IPS-18a (cell line): ENCODE data around the gene TMEM134.
A peak's percentile ranks its signal among the peaks of the same experiment; 100 is the strongest.

Experiments
- H3K27ac ChIP-seq: one replicate; pipeline ENCODE4 v1.5.1; 2013; ENCODE audit warnings: low read length
- H3K27me3 ChIP-seq: one replicate; pipeline ENCODE4 v1.6.1; 2013; ENCODE audit warnings: mild to moderate bottlenecking, low read length; ENCODE audit not compliant: control insufficient read depth, insufficient read depth
- H3K36me3 ChIP-seq: one replicate; pipeline ENCODE4 v1.6.1; 2013; ENCODE audit warnings: low read depth, low read length; ENCODE audit not compliant: control insufficient read depth
- H3K4me1 ChIP-seq: one replicate; pipeline ENCODE4 v1.6.1; 2013; ENCODE audit warnings: low read depth, low read length; ENCODE audit not compliant: control insufficient read depth
- H3K4me3 ChIP-seq: one replicate; pipeline ENCODE4 v1.5.1; 2013; ENCODE audit warnings: low read length
- H3K9ac ChIP-seq: one replicate; pipeline ENCODE4 v1.6.1; 2013; ENCODE audit warnings: mild to moderate bottlenecking, low read length, moderate library complexity
- H3K9me3 ChIP-seq: one replicate; pipeline ENCODE4 v1.6.1; 2013; ENCODE audit warnings: low read depth, low read length; ENCODE audit not compliant: control insufficient read depth

The TMEM134 gene

DNA sequence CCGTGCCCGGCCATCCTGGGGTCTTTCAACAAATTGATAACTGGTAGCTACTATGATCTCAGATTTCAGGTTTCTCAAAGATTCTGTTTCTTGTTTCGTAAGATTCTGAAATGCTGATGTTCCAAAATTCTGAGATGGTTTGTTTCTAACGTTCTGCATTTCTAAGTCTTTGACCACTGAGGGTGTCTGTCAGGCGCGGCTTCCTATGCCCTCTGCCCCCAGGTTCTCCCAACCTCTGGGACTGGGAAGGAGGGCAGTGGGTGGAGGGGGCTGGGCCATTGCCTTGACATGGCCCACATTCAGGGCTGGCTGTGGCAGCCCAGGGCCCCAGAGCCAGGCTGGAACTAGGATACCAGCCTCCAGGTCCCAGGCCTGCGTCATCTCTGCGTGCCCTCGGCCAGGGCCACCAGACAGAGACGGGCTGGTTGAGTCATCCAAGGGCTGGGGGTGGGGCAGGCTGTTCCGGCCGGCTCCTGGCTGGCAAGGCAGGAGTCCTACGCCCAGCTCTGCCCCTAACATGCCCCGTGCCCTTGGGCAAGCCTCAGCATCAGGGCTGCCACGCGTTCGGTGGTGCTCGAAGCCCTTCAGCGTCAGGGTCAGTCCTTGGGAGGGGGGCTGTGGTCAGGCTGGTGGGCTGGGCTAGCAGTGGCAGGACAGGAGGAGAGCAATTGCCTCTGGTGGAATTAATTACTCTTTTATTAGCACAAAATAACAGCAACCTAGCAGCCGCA, 5.2 kb downstream of the TMEM134 start:
- no peaks in the 10 kb centered on the region for H3K9me3 ChIP-seq
- no peak overlapping the region for H3K9ac ChIP-seq
- peak overlapping the region; percentile 86 for H3K4me3 ChIP-seq
- H3K27me3 ChIP-seq, result no peaks in the 10 kb centered on the region
- no peak overlapping the region for H3K27ac ChIP-seq
- no peaks in the 10 kb centered on the region for H3K36me3 ChIP-seq
- peaks cover 7% of the 10 kb centered on the region for H3K4me1 ChIP-seq

DNA sequence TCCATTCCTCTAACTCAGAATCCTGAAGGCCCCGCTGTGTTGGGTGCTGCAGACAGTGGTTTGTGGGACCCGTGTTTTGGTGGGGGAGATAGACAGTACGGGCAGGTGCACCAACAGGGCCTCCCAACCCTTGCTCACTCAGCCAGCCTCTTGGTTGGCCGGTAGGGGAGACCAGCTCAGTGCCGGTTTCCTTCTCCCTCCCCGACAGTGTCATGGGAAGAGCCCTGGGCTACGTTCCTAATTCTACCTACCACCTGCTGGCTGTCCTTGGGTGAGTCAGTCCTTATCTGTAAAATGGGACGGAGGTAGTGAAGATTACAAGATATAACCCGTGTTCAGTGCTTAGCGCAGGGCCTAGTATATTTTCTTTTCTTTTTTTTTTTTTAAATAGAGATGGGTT, 5.9 kb downstream of the TMEM134 start:
- Histone ChIP-seq H3K4me3 (no peak overlapping the region), H3K4me1 (peaks cover 7% of the 10 kb centered on the region), H3K27ac (no peak overlapping the region), H3K9ac (no peak overlapping the region), H3K36me3 (no peaks in the 10 kb centered on the region), H3K9me3 (no peaks in the 10 kb centered on the region), H3K27me3 (no peaks in the 10 kb centered on the region)

- Histone ChIP-seq H3K9ac (no peak overlapping the region), H3K27ac (no peak overlapping the region), H3K27me3 (no peaks in the 10 kb centered on the region), H3K36me3 (no peaks in the 10 kb centered on the region), H3K4me1 (no peaks in the 10 kb centered on the region), H3K9me3 (no peaks in the 10 kb centered on the region), H3K4me3 (no peak overlapping the region)
Observed at GRCh38 chr11:67458266-67458665, 10.8 kb downstream of the TMEM134 start.

DNA sequence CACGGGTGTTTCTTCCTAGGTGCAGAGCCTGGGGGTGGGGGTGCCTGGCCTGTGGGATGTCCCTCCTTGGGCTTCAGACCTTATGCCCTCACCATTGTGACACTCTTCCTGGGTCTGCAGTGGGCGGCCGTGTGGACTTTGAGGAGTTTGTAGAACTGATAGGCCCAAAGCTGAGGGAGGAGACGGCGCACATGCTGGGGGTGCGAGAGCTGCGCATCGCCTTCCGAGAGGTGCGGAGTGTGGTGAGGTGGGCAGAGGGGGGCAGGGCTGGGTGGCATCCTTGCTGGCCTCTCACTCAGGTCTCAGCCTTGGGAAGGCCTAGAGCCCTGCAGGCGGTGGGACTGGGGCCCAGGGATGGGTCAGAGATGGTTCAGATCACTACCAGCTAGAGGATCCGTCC, 11.6 kb downstream of the TMEM134 start:
- no peaks in the 10 kb centered on the region for H3K4me1 ChIP-seq
- no peaks in the 10 kb centered on the region for H3K36me3 ChIP-seq
- no peaks in the 10 kb centered on the region for H3K9me3 ChIP-seq
- H3K9ac ChIP-seq, result no peak overlapping the region
- H3K27me3 ChIP-seq, result no peaks in the 10 kb centered on the region
- H3K27ac ChIP-seq, result no peak overlapping the region
- no peak overlapping the region for H3K4me3 ChIP-seq

DNA sequence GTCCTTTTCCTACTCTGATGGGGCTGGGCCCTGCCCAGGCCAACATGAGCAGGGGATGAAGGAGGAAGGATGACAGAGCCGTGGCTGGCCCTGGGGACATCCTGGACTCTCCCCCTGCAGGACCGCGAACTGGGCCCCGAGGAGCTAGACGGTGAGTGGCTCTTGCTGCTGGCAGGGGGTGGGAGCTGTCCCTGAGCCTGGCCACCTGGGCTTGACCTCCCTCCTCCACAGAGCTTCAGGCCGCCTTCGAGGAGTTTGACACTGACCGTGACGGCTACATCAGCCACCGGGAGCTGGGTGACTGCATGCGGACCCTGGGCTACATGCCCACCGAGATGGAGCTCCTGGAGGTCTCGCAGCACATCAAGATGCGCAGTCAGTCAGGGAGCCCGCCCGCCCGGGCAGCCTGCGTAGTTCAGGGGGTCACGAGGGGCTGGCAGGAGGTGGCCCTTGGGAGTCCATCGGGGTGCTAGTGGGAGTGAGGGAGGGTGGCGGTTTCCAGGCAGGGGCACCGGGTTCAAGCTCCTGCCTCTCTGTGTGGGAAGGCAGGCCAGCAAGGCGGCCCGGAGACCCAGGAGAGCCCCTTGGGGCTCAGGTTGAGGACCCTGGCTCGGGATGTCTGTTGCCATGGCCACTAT, 12.9 kb downstream of the TMEM134 start:
- Histone ChIP-seq H3K27ac (no peak overlapping the region), H3K36me3 (no peaks in the 10 kb centered on the region), H3K9me3 (no peaks in the 10 kb centered on the region), H3K27me3 (no peaks in the 10 kb centered on the region), H3K9ac (no peak overlapping the region), H3K4me3 (no peak overlapping the region), H3K4me1 (no peaks in the 10 kb centered on the region)

DNA sequence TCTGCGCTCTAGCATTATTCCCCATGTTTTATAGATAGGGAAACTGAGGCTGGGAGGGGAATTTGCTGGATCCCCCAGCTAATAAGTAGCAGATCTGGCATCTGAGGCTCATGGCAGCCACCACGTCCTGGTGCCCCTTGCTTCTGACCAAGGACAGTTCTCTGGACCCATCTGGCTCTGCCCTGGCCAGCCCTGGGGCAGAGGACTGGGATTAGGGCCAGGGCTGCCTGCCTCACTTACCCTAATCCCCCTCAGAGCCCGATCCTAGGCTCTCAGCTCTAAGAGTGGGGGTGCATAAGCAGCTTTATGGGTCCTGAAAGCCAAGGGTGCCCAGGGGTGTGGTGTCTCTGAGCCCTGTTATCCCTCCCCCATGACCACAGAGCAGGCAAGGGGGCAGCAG, 14.0 kb downstream of the TMEM134 start, which contains the start of gene CABP4:
CABP4 (plus strand) TSS at position 301 of the 400 bp plus-strand sequence; CDS start at position 371, 70 bp downstream.
- Histone ChIP-seq H3K4me3 (no peak within 1 kb of the TSS), H3K4me1 (no peaks in the 10 kb centered on the region), H3K27me3 (no peaks in the 10 kb centered on the region), H3K27ac (no peak within 1 kb of the TSS), H3K36me3 (no peaks in the 10 kb centered on the region), H3K9me3 (no peaks in the 10 kb centered on the region), H3K9ac (no peak within 1 kb of the TSS)

DNA sequence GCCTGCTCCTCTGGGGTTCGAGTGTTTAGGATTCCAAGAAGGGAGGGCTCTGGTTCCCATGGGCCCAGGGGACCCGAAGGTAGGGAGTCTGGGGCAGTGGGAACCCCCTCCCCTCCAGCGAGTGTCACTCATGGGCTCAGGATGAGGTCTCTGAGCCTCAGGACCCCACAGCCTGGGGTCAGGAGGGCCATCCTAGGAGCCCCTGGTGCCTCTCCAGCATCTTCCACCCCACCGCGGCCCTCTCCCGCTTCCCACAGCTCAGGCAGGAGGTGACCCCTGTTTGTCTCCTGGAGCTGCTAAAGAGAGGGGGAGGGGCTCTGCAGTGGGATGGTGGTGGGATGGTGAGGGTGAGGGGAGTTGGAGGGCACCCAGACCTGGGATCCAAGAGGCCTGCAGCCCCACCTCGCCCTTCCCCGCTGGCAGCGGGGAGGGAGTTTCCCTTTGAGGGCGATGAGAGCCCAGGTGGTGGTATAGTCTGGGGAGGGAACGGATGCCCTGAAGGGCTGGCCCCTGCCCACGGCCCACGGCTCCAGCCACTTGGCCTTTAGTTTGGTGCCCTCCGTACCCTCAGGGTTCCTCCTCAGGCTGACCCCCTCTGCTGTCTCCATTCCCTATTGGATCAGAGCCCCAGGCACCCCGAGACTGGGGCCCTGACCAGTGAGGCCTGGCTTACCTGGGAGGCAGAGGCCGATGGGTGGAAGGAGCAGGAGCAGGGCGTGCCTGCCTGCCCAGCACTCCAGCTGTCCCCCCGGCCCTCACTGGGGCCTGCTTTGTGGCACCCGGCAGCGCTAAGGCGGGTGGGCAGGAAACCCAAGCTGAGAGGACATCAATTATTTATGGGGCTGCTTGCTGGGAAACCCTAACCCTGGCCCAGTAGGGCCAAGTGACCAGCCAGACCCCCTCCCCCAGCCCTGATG, 15.0 kb downstream of the TMEM134 start:
- Histone ChIP-seq H3K9ac (no peak overlapping the region), H3K27me3 (no peaks in the 10 kb centered on the region)

DNA sequence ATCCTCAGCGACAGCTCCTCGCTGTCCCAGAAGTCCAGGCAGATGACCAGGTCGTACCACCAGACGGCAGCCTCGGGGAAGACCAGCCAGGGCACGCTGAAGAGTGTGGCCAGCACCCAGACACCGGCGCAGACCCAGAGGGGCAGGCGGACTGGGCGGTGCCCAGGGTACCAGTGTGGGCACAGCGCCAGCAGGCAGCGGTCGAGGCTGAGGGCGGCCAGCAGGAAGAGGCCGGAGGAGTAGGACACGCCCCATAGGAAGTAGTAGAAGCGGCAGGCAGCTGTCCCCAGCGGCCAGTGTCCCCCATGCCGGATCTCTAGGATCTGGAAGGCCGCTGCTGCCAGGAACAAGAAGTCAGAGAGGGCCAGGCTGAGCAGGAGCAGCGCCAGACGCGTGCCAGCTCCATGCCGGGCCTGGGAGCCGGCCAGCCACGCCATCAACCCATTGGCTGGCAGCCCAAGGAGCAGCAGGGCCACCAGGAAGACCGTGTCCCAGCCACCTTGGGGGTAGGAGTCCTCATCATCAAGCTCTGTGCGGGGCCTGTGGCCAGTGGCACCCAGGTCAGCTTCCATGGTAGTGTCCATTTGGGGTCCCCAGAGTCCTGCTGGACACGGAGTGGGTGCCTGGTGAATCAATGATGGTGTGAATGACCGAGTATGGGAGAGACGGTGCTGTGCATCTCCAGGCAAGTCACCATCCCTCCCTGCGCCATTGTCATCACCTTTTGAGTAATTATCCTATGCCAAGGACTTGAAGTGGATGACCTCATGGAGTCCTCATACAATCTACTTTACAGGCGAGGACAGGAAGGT, 16.7 kb downstream of the TMEM134 start, which contains the start of gene GPR152:
GPR152 (minus strand) TSS at position 589 of the 812 bp plus-strand sequence; CDS start at position 584, 5 bp downstream.
- H3K36me3 ChIP-seq, result no peaks in the 10 kb centered on the region
- no peaks in the 10 kb centered on the region for H3K9me3 ChIP-seq
- no peak within 1 kb of the TSS for H3K27ac ChIP-seq
- no peaks in the 10 kb centered on the region for H3K4me1 ChIP-seq
- H3K9ac ChIP-seq, result no peak within 1 kb of the TSS
- H3K27me3 ChIP-seq, result no peaks in the 10 kb centered on the region
- no peak within 1 kb of the TSS for H3K4me3 ChIP-seq

More for the DNA sequence above, 15.0 kb downstream of the TMEM134 start:
- no peaks in the 10 kb centered on the region for H3K4me1 ChIP-seq
- H3K9me3 ChIP-seq, result no peaks in the 10 kb centered on the region
- no peak overlapping the region for H3K27ac ChIP-seq
- H3K36me3 ChIP-seq, result no peaks in the 10 kb centered on the region
- no peak overlapping the region for H3K4me3 ChIP-seq

GRCh38 chr11:67451658-67451976, 17.4 kb downstream of the TMEM134 start:
- H3K4me1 ChIP-seq, result no peaks in the 10 kb centered on the region
- H3K36me3 ChIP-seq, result no peaks in the 10 kb centered on the region
- no peak overlapping the region for H3K4me3 ChIP-seq
- no peaks in the 10 kb centered on the region for H3K27me3 ChIP-seq
- no peak overlapping the region for H3K27ac ChIP-seq
- no peaks in the 10 kb centered on the region for H3K9me3 ChIP-seq
- no peak overlapping the region for H3K9ac ChIP-seq

DNA sequence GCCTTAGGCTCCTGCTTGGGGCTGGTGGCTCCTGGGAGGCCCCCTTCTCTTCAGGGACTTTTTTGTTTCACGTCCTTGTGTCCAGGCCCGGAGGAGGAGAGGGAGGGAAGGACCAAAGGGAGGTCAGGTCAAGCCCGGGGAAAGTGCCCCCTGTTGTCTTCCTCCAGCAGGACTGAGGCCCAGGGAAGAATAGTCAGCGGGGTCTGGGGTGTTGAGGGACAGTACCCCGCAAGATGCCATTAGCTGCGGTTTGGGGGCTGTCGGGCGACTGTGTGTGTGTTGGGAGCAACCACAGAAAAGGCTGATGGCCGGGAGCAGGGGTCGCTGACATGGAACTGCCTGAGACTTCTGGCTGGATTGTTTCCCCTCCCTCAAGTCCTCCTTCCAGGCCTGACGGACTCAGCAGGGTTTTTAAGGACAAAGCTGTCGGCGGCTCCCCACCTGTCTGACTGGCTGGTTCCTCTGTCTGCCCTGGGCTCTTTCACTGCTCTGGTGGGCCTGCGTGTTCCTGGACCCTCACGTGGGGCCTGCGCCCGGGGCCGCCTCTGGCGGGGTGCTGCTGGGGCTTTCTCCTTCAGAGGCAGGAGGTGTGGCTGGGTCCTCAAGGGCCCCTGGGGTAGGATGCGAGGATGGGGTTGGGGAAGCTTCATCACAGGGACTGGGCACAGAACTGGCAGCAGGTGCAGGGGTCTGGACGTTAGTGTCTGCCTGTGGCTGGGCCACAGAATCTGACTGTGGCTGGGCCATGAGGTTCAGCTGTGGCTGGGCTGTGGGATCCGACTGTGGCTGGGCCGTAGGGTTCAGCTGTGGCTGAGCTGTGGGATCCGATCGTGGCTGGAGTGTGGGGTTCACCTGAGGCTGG, 18.0 kb downstream of the TMEM134 start:
- Histone ChIP-seq H3K4me1 (no peaks in the 10 kb centered on the region), H3K36me3 (no peaks in the 10 kb centered on the region), H3K4me3 (no peak overlapping the region), H3K27me3 (no peaks in the 10 kb centered on the region), H3K9me3 (no peaks in the 10 kb centered on the region), H3K27ac (no peak overlapping the region), H3K9ac (no peak overlapping the region)
